SK-N-SH (cell line): ENCODE results near the gene SOX8. TPM values are rescaled to one million over a fixed set of nuclear protein-coding genes. Genes with fewer than 3 reads are reported as not detected.

ENCODE experiments used
- CTCF ChIA-PET: fragments of 300-600, 350-600 bp; formaldehyde crosslinking; extraction: SDS; loops from one replicate; lab custom pipeline; 2021; lab: Yijun Ruan, JAX
- POLR2A ChIA-PET: fragments of 350-600 bp; sonication (Branson Sonifier 250); formaldehyde crosslinking; extraction: SDS; loops from one replicate; lab custom pipeline; 2020; ENCODE audit warnings: antibody characterized with exemption, inconsistent platforms; lab: Yijun Ruan, JAX
- DNase-seq: peaks from one replicate; pipeline ENCODE4 v3.0.0; 2012
- H2AFZ ChIP-seq: fragments of 200-600 bp; sonication (generic); 2 replicates; pipeline ENCODE4 v1.8.1; 2016; ENCODE audit warnings: antibody characterized with exemption, mild to moderate bottlenecking, low read depth
- H3F3A ChIP-seq: fragments of 200-600 bp; sonication (generic); replicated peaks from 2 replicates; pipeline ENCODE3; 2016; ENCODE audit warnings: antibody characterized with exemption, mild to moderate bottlenecking; ENCODE audit not compliant: insufficient read depth
- H3K27ac ChIP-seq, 2 experiments: fragments of 200-500 bp in 1 of 2; fragments of 200-600 bp in 1 of 2; sonication (Bioruptor generic) in 1 of 2; sonication (generic), shearing (Covaris generic) in 1 of 2; 2 replicates each; pipeline versions ENCODE4 v1.5.1 to v1.6.1; 2014 to 2016; ENCODE audit warnings: low read depth in 2 of 2, inconsistent platforms in 1 of 2, low read length in 1 of 2, mild to moderate bottlenecking in 1 of 2, mixed read lengths in 1 of 2
- H3K27me3 ChIP-seq: fragments of 200-600 bp; sonication (generic), shearing (Covaris generic); 2 replicates; pipeline ENCODE4 v1.6.1; 2016; ENCODE audit warnings: mixed run types; ENCODE audit not compliant: insufficient read depth
- H3K36me3 ChIP-seq, 2 experiments: fragments of 200-500 bp in 1 of 2; fragments of 200-600 bp in 1 of 2; sonication (Bioruptor generic) in 1 of 2; sonication (generic) in 1 of 2; replicated peaks in 1 of 2; 2 replicates each; pipeline versions ENCODE3 to v1.5.1; 2014 to 2016; ENCODE audit warnings: low read length in 1 of 2, mild to moderate bottlenecking in 1 of 2; ENCODE audit not compliant: insufficient read depth in 2 of 2, control insufficient read depth in 1 of 2
- H3K4me1 ChIP-seq, 2 experiments: fragments of 200-500 bp in 1 of 2; fragments of 200-600 bp in 1 of 2; sonication (Bioruptor generic) in 1 of 2; sonication (generic), shearing (Covaris generic) in 1 of 2; 2 replicates each; pipeline versions ENCODE4 v1.5.1 to v1.6.1; 2014 to 2016; ENCODE audit warnings: low read depth in 1 of 2, low read length in 1 of 2, mixed run types in 1 of 2; ENCODE audit not compliant: insufficient read depth in 2 of 2, control insufficient read depth in 1 of 2
- H3K4me2 ChIP-seq: fragments of 200-600 bp; sonication (generic), shearing (Covaris generic); 2 replicates; pipeline ENCODE4 v1.6.1; 2017; ENCODE audit warnings: mixed run types
- H3K4me3 ChIP-seq, 2 experiments: fragments of 200-500 bp in 1 of 2; fragments of 200-600 bp in 1 of 2; sonication (Bioruptor generic) in 1 of 2; sonication (generic), shearing (Covaris generic) in 1 of 2; 2 replicates each; pipeline versions ENCODE4 v1.5.1 to v1.8.1; 2014 to 2016; ENCODE audit warnings: low read depth in 2 of 2, inconsistent platforms in 1 of 2, low read length in 1 of 2, mild to moderate bottlenecking in 1 of 2, mixed read lengths in 1 of 2, moderate library complexity in 1 of 2
- H3K79me2 ChIP-seq: fragments of 200-600 bp; sonication (generic); 2 replicates; pipeline ENCODE4 v1.8.1; 2017; ENCODE audit warnings: mild to moderate bottlenecking; ENCODE audit not compliant: insufficient read depth
- H3K9ac ChIP-seq: fragments of 200-600 bp; sonication (generic); 2 replicates; pipeline ENCODE4 v1.6.1; 2017; ENCODE audit warnings: mixed run types
- H3K9me2 ChIP-seq: fragments of 200-600 bp; sonication (generic); 2 replicates; pipeline ENCODE4 v1.6.1; 2017; ENCODE audit warnings: mixed run types
- H3K9me3 ChIP-seq: fragments of 200-600 bp; sonication (generic); 2 replicates; pipeline ENCODE4 v1.6.1; 2017; ENCODE audit warnings: mixed run types, mild to moderate bottlenecking, moderate library complexity
- H4K20me1 ChIP-seq: fragments of 200-600 bp; sonication (generic); 2 replicates; pipeline ENCODE4 v1.6.1; 2017; ENCODE audit warnings: mild to moderate bottlenecking, mixed run types; ENCODE audit not compliant: insufficient read depth
- ELF1 ChIP-seq: IDR thresholded peaks from 2 replicates; pipeline ENCODE4 v1.4.0; 2012
- EZH2phosphoT487 ChIP-seq: fragments of 200-600 bp; sonication (generic); IDR thresholded peaks from 2 replicates; pipeline ENCODE4 v1.6.1; 2017; ENCODE audit warnings: low read depth, mixed run types, mild to moderate bottlenecking, antibody characterized with exemption, moderate library complexity, borderline replicate concordance
- FOSL2 ChIP-seq: IDR thresholded peaks from 2 replicates; pipeline ENCODE4 v1.4.0; 2012; ENCODE audit warnings: low read depth, mild to moderate bottlenecking, moderate library complexity, borderline replicate concordance
- FOXJ3 ChIP-seq: sonication (generic); formaldehyde crosslinking; IDR thresholded peaks from 2 replicates; pipeline ENCODE4 v1.5.1; 2020; ENCODE audit warnings: mild to moderate bottlenecking, missing genetic modification reagents
- NRF1 ChIP-seq: IDR thresholded peaks from 2 replicates; pipeline ENCODE4 v1.6.1; 2012; ENCODE audit warnings: low read depth, mild to moderate bottlenecking, low read length
- POLR2AphosphoS5 ChIP-seq: IDR thresholded peaks from 2 replicates; pipeline ENCODE4 v1.6.1; 2012; ENCODE audit warnings: low read depth, low read length
- RCOR1 ChIP-seq: fragments of 150-350 bp; IDR thresholded peaks from 2 replicates; pipeline ENCODE4 v1.6.1; 2017; ENCODE audit warnings: antibody characterized with exemption, low read length
- TAF1 ChIP-seq: IDR thresholded peaks from 2 replicates; pipeline ENCODE4 v1.6.1; 2012; ENCODE audit warnings: low read depth, mild to moderate bottlenecking, low read length, moderate library complexity, borderline replicate concordance
- TCF12 ChIP-seq: IDR thresholded peaks from 2 replicates; pipeline ENCODE4 v1.4.0; 2012
- WGBS: methylation state at CpG from one replicate; pipeline ENCODE4 v1.1.6; 2017; ENCODE audit warnings: low lambda C conversion rate; 5-methylcytosine and 5-hydroxymethylcytosine counted together
- polyA plus RNA-seq, 3 experiments: library from polyadenylated mRNA; depleted of rRNA; stranded (reverse); fragments of >200 nt; gene quantifications; 2 replicates each; pipeline ENCODE4 v1.2.3, GENCODE V29; 2012
- TF ChIP-seq, protein P1 (sequence below): IDR thresholded peaks from 2 replicates; pipeline ENCODE4; 2012

The SOX8 gene
- polyA plus RNA-seq, 1 of the 3 experiments (the other 2 are of a cell fraction) = not detected

- no peaks in the 10 kb centered on the region for H4K20me1 ChIP-seq
- H3K4me3 ChIP-seq = no peak overlapping the region; a peak in 1 of 4 replicates
- POLR2A ChIA-PET = no interaction called here
- H3K27ac ChIP-seq = no peak overlapping the region
- 61% methylated on average over 4 of the region's 4 CpGs for whole genome bisulfite sequencing
- H3K4me2 ChIP-seq = no peak overlapping the region
- no peak overlapping the region for H3K9ac ChIP-seq
- H3K9me2 ChIP-seq = no peaks in the 10 kb centered on the region
- no peaks in the 10 kb centered on the region for H3K79me2 ChIP-seq
- H3K9me3 ChIP-seq = no peaks in the 10 kb centered on the region
- H3K27me3 ChIP-seq = no peaks in the 10 kb centered on the region
- H3F3A ChIP-seq = no peaks in the 10 kb centered on the region
- TF ChIP-seq RCOR1 (no peak), FOSL2 (no peak), EZH2phosphoT487 (no peak), TAF1 (no peak), POLR2AphosphoS5 (no peak), NRF1 (no peak)
- TF ChIP-seq, protein P1, sequence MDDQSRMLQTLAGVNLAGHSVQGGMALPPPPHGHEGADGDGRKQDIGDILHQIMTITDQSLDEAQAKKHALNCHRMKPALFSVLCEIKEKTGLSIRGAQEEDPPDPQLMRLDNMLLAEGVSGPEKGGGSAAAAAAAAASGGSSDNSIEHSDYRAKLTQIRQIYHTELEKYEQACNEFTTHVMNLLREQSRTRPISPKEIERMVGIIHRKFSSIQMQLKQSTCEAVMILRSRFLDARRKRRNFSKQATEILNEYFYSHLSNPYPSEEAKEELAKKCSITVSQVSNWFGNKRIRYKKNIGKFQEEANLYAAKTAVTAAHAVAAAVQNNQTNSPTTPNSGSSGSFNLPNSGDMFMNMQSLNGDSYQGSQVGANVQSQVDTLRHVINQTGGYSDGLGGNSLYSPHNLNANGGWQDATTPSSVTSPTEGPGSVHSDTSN = no peak
- no peaks in the 10 kb centered on the region for H3K36me3 ChIP-seq
- CTCF ChIA-PET = interaction anchor here (0.7 kb wide), 1 partner anchor 113 kb away, joined by 3 read pairs; no protein-coding TSS in a partner anchor
- H2AFZ ChIP-seq = no peak overlapping the region
- no peak for DNase-seq
- H3K4me1 ChIP-seq = no peaks in the 10 kb centered on the region
Measured at GRCh38 chr16:942436-943060, 39.0 kb upstream of the SOX8 start.

DNA sequence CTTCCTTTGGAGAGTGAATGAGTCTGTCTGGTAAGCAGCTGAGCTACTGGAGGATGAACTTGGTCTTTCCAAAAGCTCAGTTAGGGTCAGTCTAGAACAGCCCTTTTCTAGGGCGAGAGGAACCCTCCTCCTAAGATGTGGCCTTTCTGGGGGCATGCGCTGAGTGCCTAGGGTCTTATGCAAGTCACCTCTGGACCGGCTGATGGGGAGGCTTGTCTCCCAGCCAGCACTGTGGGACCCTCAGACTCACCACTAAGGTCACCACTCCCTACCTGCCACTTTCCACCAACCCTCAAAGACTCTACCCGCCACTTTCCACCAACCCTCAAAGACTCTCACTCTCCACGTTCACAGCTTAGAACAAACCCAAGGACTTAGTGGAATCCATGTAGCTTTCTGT, 37.6 kb upstream of the SOX8 start:
- no peak overlapping the region for H3K4me2 ChIP-seq
- H3K4me3 ChIP-seq = no peak overlapping the region
- 87% methylated on average over 5 of the region's 5 CpGs for whole genome bisulfite sequencing
- no peaks in the 10 kb centered on the region for H3K9me2 ChIP-seq
- no peak overlapping the region for H3K9ac ChIP-seq
- no peaks in the 10 kb centered on the region for H4K20me1 ChIP-seq
- no peaks in the 10 kb centered on the region for H3K79me2 ChIP-seq
- H3K27me3 ChIP-seq = no peaks in the 10 kb centered on the region
- H3K36me3 ChIP-seq = no peaks in the 10 kb centered on the region
- ChIA-PET POLR2A (no interaction called here), CTCF (no interaction called here)
- H3K9me3 ChIP-seq = no peaks in the 10 kb centered on the region
- DNase-seq = no peak
- H3K27ac ChIP-seq = no peak overlapping the region
- no peaks in the 10 kb centered on the region for H3K4me1 ChIP-seq
- H2AFZ ChIP-seq = no peak overlapping the region
- H3F3A ChIP-seq = no peaks in the 10 kb centered on the region
- TF ChIP-seq FOXJ3 (CRISPR knock-in tag) (no peak), TCF12 (no peak), TAF1 (no peak), ELF1 (no peak)
